H1 (cell line): ENCODE data around the gene HDAC10. TPM values are rescaled to one million over a fixed set of nuclear protein-coding genes. Genes with fewer than 3 reads are reported as not detected.

Source experiments
- CTCF ChIA-PET: fragments of 300-600 bp; sonication (Branson Sonifier 250); formaldehyde crosslinking; loops from one replicate; lab custom pipeline; 2021; ENCODE audit not compliant: partially characterized antibody; lab: Charles Lee
- POLR2A ChIA-PET: fragments of 300-600 bp; sonication (Branson Sonifier 250); formaldehyde crosslinking; loops from one replicate; lab custom pipeline; 2021; ENCODE audit warnings: inconsistent platforms; ENCODE audit not compliant: partially characterized antibody; lab: Charles Lee
- DNase-seq, 2 experiments: peaks; one replicate each; pipeline versions ENCODE4 v3.0.0 to v3.0.0-alpha.2; 2010 to 2022; ENCODE audit warnings: low spot score in 2 of 2, low read depth in 1 of 2, mixed read lengths in 1 of 2
- FAIRE-seq: peaks from 2 replicates; lab custom pipeline; 2011; peaks lifted over from hg19 to GRCh38; lab: Jason Lieb, UNC
- H2AFZ ChIP-seq: 2 replicates; pipeline ENCODE4 v1.8.1; 2012; ENCODE audit warnings: low read length, inconsistent platforms
- H2AK5ac ChIP-seq: 2 replicates; pipeline ENCODE4 v1.6.1; 2013; ENCODE audit warnings: low read depth, low read length
- H2BK120ac ChIP-seq: replicated peaks from 2 replicates; pipeline ENCODE3; 2013; ENCODE audit warnings: low read depth, low read length, inconsistent platforms
- H2BK12ac ChIP-seq: 2 replicates; pipeline ENCODE4 v1.6.1; 2013; ENCODE audit warnings: low read depth, low read length
- H2BK15ac ChIP-seq: 2 replicates; pipeline ENCODE4 v1.6.1; 2013; ENCODE audit warnings: low read length
- H2BK20ac ChIP-seq: 2 replicates; pipeline ENCODE4 v1.6.1; 2013; ENCODE audit warnings: low read length
- H2BK5ac ChIP-seq: 2 replicates; pipeline ENCODE4 v1.6.1; 2013; ENCODE audit warnings: low read depth, low read length
- H3K14ac ChIP-seq: 2 replicates; pipeline ENCODE4 v1.6.1; 2013; ENCODE audit warnings: inconsistent platforms; ENCODE audit not compliant: insufficient read length
- H3K18ac ChIP-seq: 2 replicates; pipeline ENCODE4 v1.6.1; 2013; ENCODE audit warnings: low read length; ENCODE audit errors: extremely low read depth
- H3K23ac ChIP-seq: 2 replicates; pipeline ENCODE4 v1.6.1; 2013; ENCODE audit warnings: inconsistent platforms; ENCODE audit not compliant: insufficient read length
- H3K23me2 ChIP-seq: 2 replicates; pipeline ENCODE4 v1.6.1; 2013; ENCODE audit warnings: low read depth, low read length
- H3K27ac ChIP-seq: 2 replicates; pipeline ENCODE4 v1.6.1; 2011; ENCODE audit warnings: low read depth, low read length, inconsistent platforms
- H3K27me3 ChIP-seq, 4 experiments: replicated peaks in 1 of 4; 1 replicate in 1 of 4; 2 replicates in 3 of 4; pipeline versions ENCODE4 v1.6.1 to v1.8.1; 2011 to 2013; ENCODE audit warnings: low read length in 3 of 4, mild to moderate bottlenecking in 3 of 4, inconsistent platforms in 2 of 4, mixed read lengths in 2 of 4, moderate library complexity in 1 of 4; ENCODE audit not compliant: control insufficient read depth in 3 of 4, insufficient read depth in 3 of 4; ENCODE audit errors: extremely low read depth in 1 of 4
- H3K36me3 ChIP-seq, 4 experiments: 2 replicates each; pipeline versions ENCODE4 v1.6.1 to v1.8.1; 2011 to 2013; ENCODE audit warnings: mild to moderate bottlenecking in 4 of 4, low read length in 3 of 4, moderate library complexity in 2 of 4, control low read depth in 1 of 4, inconsistent platforms in 1 of 4; ENCODE audit not compliant: insufficient read depth in 4 of 4, control insufficient read depth in 2 of 4
- H3K4ac ChIP-seq: replicated peaks from 2 replicates; pipeline ENCODE3; 2013; ENCODE audit warnings: low read length, low read depth, mixed read lengths, inconsistent platforms; ENCODE audit not compliant: insufficient read length
- H3K4me1 ChIP-seq, 4 experiments: replicated peaks in 1 of 4; 1 replicate in 1 of 4; 2 replicates in 3 of 4; pipeline versions ENCODE4 v1.6.1 to v1.8.1; 2011 to 2013; ENCODE audit warnings: low read length in 3 of 4, inconsistent platforms in 2 of 4, mixed read lengths in 1 of 4; ENCODE audit not compliant: insufficient read depth in 4 of 4, control insufficient read depth in 3 of 4
- H3K4me2 ChIP-seq, 2 experiments: 2 replicates each; pipeline versions ENCODE4 v1.6.1 to v1.8.1; 2011 to 2013; ENCODE audit warnings: low read depth in 2 of 2, low read length in 2 of 2, control low read depth in 1 of 2, inconsistent platforms in 1 of 2, mild to moderate bottlenecking in 1 of 2; ENCODE audit not compliant: insufficient read depth in 1 of 2
- H3K4me3 ChIP-seq, 4 experiments: fragments of 200-600, 300-600 bp in 1 of 4; sonication (generic), shearing (Covaris generic), sonication (Bioruptor Twin) in 1 of 4; 2 replicates each; pipeline versions ENCODE4 v1.5.1 to v1.8.1; 2011 to 2016; ENCODE audit warnings: low read length in 4 of 4, low read depth in 3 of 4, control low read depth in 2 of 4, inconsistent platforms in 2 of 4, mild to moderate bottlenecking in 2 of 4, mixed read lengths in 1 of 4, moderate library complexity in 1 of 4; ENCODE audit not compliant: insufficient read depth in 2 of 4; ENCODE audit errors: extremely low read depth in 1 of 4
- H3K56ac ChIP-seq: replicated peaks from 2 replicates; pipeline ENCODE3; 2013; ENCODE audit warnings: low read depth, mild to moderate bottlenecking, mixed read lengths, low read length, inconsistent platforms; ENCODE audit not compliant: insufficient read length
- H3K79me1 ChIP-seq: 2 replicates; pipeline ENCODE4 v1.6.1; 2013; ENCODE audit warnings: low read depth, low read length, control low read depth
- H3K79me2 ChIP-seq, 2 experiments: 2 replicates each; pipeline versions ENCODE4 v1.6.1 to v1.8.1; 2012 to 2013; ENCODE audit warnings: low read length in 2 of 2, mild to moderate bottlenecking in 2 of 2, inconsistent platforms in 1 of 2; ENCODE audit not compliant: insufficient read depth in 2 of 2, control insufficient read depth in 1 of 2
- H3K9ac ChIP-seq, 4 experiments: replicated peaks in 1 of 4; 1 replicate in 1 of 4; 2 replicates in 3 of 4; pipeline versions ENCODE4 v1.6.1 to v1.8.1; 2011 to 2013; ENCODE audit warnings: low read depth in 3 of 4, low read length in 3 of 4, control low read depth in 2 of 4, mild to moderate bottlenecking in 2 of 4, moderate library complexity in 2 of 4, inconsistent platforms in 1 of 4; ENCODE audit errors: extremely low read depth in 1 of 4
- H3K9me3 ChIP-seq, 2 experiments: 2 replicates each; pipeline versions ENCODE4 v1.6.1 to v1.8.1; 2012 to 2013; ENCODE audit warnings: mild to moderate bottlenecking in 2 of 2, moderate library complexity in 2 of 2, control low read depth in 1 of 2, inconsistent platforms in 1 of 2, low read depth in 1 of 2, low read length in 1 of 2, mixed read lengths in 1 of 2; ENCODE audit not compliant: insufficient read depth in 2 of 2
- H4K20me1 ChIP-seq, 2 experiments: replicated peaks in 1 of 2; 2 replicates each; pipeline versions ENCODE3 to v1.8.1; 2011 to 2013; ENCODE audit warnings: inconsistent platforms in 2 of 2, low read length in 2 of 2, mild to moderate bottlenecking in 1 of 2; ENCODE audit not compliant: insufficient read depth in 2 of 2, control insufficient read depth in 1 of 2
- H4K5ac ChIP-seq: 2 replicates; pipeline ENCODE4 v1.6.1; 2013; ENCODE audit warnings: low read length, low read depth, mixed read lengths, inconsistent platforms; ENCODE audit not compliant: insufficient read length
- H4K8ac ChIP-seq: 2 replicates; pipeline ENCODE4 v1.8.0; 2013; ENCODE audit warnings: mild to moderate bottlenecking, moderate library complexity, low read length, inconsistent platforms; ENCODE audit not compliant: insufficient read depth; ENCODE audit errors: extremely low read depth
- H4K91ac ChIP-seq: replicated peaks from 2 replicates; pipeline ENCODE3; 2013; ENCODE audit warnings: low read length, mixed read lengths, inconsistent platforms; ENCODE audit not compliant: insufficient read length
- CHD2 ChIP-seq: IDR thresholded peaks from 2 replicates; pipeline ENCODE4 v1.6.1; 2012; ENCODE audit warnings: low read length, improper control_type of control experiment
- PHF8 ChIP-seq: fragments of 200-600 bp; sonication (generic); conservative IDR thresholded peaks from 2 replicates; pipeline ENCODE4 v1.7.1; 2012; ENCODE audit warnings: low read depth, mild to moderate bottlenecking, inconsistent platforms, low read length, moderate library complexity
- SIN3A ChIP-seq, 2 experiments: IDR thresholded peaks in 1 of 2; conservative IDR thresholded peaks in 1 of 2; 2 replicates each; pipeline ENCODE4 v1.6.1; 2011 to 2012; ENCODE audit warnings: low read length in 2 of 2, improper control_type of control experiment in 1 of 2, low read depth in 1 of 2, mild to moderate bottlenecking in 1 of 2
- SP1 ChIP-seq: IDR thresholded peaks from 2 replicates; pipeline ENCODE4 v1.6.1; 2011; ENCODE audit warnings: low read depth, low read length
- SP2 ChIP-seq: IDR thresholded peaks from 2 replicates; pipeline ENCODE4 v1.6.1; 2012; ENCODE audit warnings: mild to moderate bottlenecking, low read length, inconsistent platforms
- TBP ChIP-seq: IDR thresholded peaks from 2 replicates; pipeline ENCODE4 v1.6.1; 2011; ENCODE audit warnings: low read depth, low read length, improper control_type of control experiment
- TEAD4 ChIP-seq: IDR thresholded peaks from 2 replicates; pipeline ENCODE4 v1.6.1; 2012; ENCODE audit warnings: low read depth, low read length, inconsistent platforms, mixed read lengths
- YY1 ChIP-seq: IDR thresholded peaks from 2 replicates; pipeline ENCODE4 v1.6.1; 2011; ENCODE audit warnings: low read depth, mild to moderate bottlenecking, low read length
- WGBS, 2 experiments: shearing (Covaris generic) in 1 of 2; methylation state at CpG; one replicate each; pipeline versions ENCODE4 v1.1.6 to v1.1.7; 2013 to 2015; ENCODE audit warnings: low lambda C conversion rate in 2 of 2, mixed read lengths in 2 of 2, inconsistent platforms in 1 of 2, low coverage in 1 of 2, missing lambda C conversion rate in 1 of 2; ENCODE audit not compliant: insufficient replicate concordance in 2 of 2, insufficient coverage in 1 of 2, insufficient read length in 1 of 2; ENCODE audit errors: extremely low coverage in 1 of 2, missing lambda C conversion rate in 1 of 2; 5-methylcytosine and 5-hydroxymethylcytosine counted together
- polyA plus RNA-seq, 7 experiments: library from polyadenylated mRNA; depleted of rRNA in 3 of 7; stranded (reverse) in 5 of 7; unstranded in 2 of 7; fragments of >200 nt in 5 of 7; fragments of 200-250 nt in 2 of 7; gene quantifications; 1 replicate in 5 of 7; 2 replicates in 1 of 7; 4 replicates in 1 of 7; pipeline versions ENCODE4 v1.2.1 to v1.2.3, GENCODE V29; 2011 to 2013; ENCODE audit warnings: missing spikeins in 2 of 7, mixed read lengths in 2 of 7
- total RNA-seq: library from RNA; stranded (reverse); fragmentation: NEBNext Ultra II Directional; extraction: Animal tissue kit (Norgen Biotek cat#: 25700); gene quantifications from 2 replicates; pipeline ENCODE4 v1.2.1, GENCODE V29; 2021
- TF ChIP-seq, protein P1 (sequence below): IDR thresholded peaks from 2 replicates; pipeline ENCODE4 v1.6.1; 2011; ENCODE audit warnings: low read depth, mild to moderate bottlenecking, low read length; ENCODE audit not compliant: insufficient read depth

HDAC10 gene
- total and polyA plus RNA-seq, 2 of the 8 experiments (the other 6 are each of a cell fraction or from before 2014, with no cell fraction given), result 11.2 to 26.4 TPM

DNA sequence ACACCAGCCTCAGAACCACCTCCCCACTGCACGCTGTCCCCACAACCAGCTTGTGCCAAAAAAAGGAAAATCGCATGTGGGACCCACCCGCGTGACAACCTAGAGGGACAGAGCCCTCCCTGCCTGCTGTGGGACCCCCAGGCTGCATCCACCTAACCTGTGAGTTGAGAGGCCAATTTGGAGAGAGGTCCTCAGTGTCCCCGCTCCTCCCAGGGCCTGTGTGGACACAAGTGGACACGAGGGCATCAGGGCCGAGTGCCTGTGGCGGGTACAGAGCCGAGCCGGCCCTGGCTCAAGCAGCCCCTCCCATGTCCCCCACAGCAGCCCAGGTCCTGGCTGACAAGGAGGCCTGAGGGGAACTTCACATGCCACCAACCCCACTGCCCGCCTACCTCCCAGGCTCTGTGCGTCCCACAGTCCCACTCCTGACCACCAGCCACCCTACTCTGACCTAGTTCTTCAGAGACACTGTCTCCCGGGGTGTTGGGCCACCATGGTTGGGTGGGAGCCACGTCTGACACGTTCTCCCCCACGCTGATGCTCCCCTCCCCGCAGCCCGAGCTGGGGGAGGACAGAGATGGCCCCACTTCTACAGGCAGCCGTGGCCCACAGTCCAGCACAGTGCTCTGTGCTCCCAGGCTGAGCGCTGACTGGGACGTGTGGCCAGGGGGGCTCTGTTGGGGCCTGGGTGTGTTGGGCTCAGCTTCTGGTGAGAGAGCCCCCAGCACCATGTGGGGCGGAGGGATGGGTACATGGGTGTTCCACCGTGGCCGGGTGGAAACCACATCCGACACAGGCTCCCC, 31.1 kb downstream of the HDAC10 start:
- peaks cover 2% of the 10 kb centered on the region; the same call in 1 of the 2 replicates for H3K79me1 ChIP-seq
- no peak for TF ChIP-seq TBP
- no peak for TF ChIP-seq SIN3A (conservative IDR thresholded peaks at IDR 0.05 in 1 of 2, IDR thresholded peaks at IDR 0.05 in 1 of 2; ENCODE audit: low read depth in 1 of 2, low read length in 2 of 2)
- TF ChIP-seq CHD2, result no peak
- TF ChIP-seq TEAD4, result no peak
- TF ChIP-seq YY1, result no peak
- no peak for TF ChIP-seq PHF8
- TF ChIP-seq, protein P1, sequence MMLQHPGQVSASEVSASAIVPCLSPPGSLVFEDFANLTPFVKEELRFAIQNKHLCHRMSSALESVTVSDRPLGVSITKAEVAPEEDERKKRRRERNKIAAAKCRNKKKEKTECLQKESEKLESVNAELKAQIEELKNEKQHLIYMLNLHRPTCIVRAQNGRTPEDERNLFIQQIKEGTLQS, result no peak
- no peak for TF ChIP-seq SP2
- no peak for TF ChIP-seq SP1
- TF ChIP-seq, all 59 proteins: peak for 0
- H3K36me3 ChIP-seq, result peaks cover 7 to 41% (median 29%) of the 10 kb centered on the region in 4 experiments

More for the DNA sequence above, 31.1 kb downstream of the HDAC10 start:
- peak in 1 of 2 experiments; percentile 45 for DNase-seq
- Histone ChIP-seq H2AK5ac (no peak overlapping the region), H3K4me1 (peaks cover 0 to 11% (median 2%) of the 10 kb centered on the region in 4 experiments; a peak in 3 of 7 replicates), H4K91ac (no peak overlapping the region), H3K4me3 (no peak overlapping the region), H3K9ac (no peak overlapping the region), H2BK12ac (no peak overlapping the region), H3K4me2 (no peak overlapping the region), H2BK5ac (no peak overlapping the region), H4K20me1 (peaks cover 7 to 32% of the 10 kb centered on the region in 2 experiments), H4K5ac (no peak overlapping the region), H2BK120ac (no peak overlapping the region), H3K4ac (no peak overlapping the region), H2BK20ac (no peak overlapping the region), H3K27me3 (no peaks in the 10 kb centered on the region), H2BK15ac (no peak overlapping the region), H3K14ac (no peak overlapping the region), H3K9me3 (no peaks in the 10 kb centered on the region; a peak in 1 of 4 replicates), H3K23ac (no peak overlapping the region), H2AFZ (no peak overlapping the region), H3K23me2 (no peaks in the 10 kb centered on the region), H3K79me2 (no peaks in the 10 kb centered on the region; a peak in 1 of 4 replicates), H3K27ac (no peak overlapping the region), H3K56ac (no peak overlapping the region), H4K8ac (peak overlapping the region; percentile 62), H3K18ac (no peak overlapping the region; the same call in 1 of the 2 replicates)
- WGBS, 2 experiments, result 93% methylated on average over 23 of the region's 25 CpGs; no CpG with 5 or more reads in 1 of the 2 experiments
- ChIA-PET CTCF (interaction anchor here (1.2 to 9.2 kb wide), 5 partner anchors 11 to 72 kb away, joined by 4 to 77 read pairs (median 6); no protein-coding TSS in a partner anchor), POLR2A (interaction anchor here (0.6 to 2.9 kb wide), 4 partner anchors 12 to 166 kb away, joined by 3 to 9 read pairs (median 3); no protein-coding TSS in a partner anchor)
- FAIRE-seq, result no peak
